Activated CD4-positive, alpha-beta T cell treated with anti-CD3 and anti-CD28 coated beads for 4 hours (primary cell): ENCODE measurements around the gene ADGRG3.

ENCODE experiments used
- DNase-seq, 2 donors: peaks; one replicate each; pipeline ENCODE4 v3.0.0-alpha.2; 2020

The ADGRG3 gene

DNA sequence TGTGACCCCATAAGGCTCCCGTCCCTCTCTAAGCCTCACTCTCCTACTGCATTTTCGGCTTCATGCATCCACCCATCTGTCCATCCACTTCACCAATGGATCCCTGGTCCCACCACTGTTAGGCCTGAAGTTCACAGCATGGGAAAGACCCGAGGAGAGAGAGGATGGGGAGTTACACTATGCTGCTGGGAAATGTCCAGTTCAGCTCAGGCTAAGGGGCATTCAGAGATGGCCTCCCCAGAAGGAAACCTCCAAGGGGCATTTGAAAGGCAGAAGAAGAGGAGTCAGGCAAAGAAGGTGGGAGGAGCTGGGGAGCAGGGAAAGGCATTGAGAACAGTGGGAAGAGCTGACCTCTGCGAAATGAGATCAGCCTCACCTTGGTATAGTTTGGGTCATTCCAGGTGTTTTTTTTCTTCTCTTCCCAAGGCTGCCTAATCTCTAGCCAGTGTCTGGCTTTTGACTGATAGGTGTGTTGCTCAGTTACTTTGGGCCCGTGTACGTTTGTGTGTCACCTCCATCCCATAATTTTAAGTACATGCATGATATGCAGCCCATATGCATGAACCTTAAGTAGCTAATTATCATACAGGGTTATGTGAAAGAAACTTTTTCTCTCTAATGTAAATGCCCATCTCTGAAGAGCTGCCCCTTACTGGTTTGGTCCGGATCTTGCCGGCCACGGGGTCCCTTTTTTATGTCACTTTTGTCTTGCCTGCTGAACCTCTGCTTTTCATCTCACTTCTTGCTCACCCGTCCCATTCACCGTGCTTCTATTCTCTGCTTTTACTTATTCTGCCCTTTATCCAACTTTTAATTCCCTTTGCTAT, 14.9 kb downstream of the ADGRG3 start:
- DNase-seq: no peak

DNA sequence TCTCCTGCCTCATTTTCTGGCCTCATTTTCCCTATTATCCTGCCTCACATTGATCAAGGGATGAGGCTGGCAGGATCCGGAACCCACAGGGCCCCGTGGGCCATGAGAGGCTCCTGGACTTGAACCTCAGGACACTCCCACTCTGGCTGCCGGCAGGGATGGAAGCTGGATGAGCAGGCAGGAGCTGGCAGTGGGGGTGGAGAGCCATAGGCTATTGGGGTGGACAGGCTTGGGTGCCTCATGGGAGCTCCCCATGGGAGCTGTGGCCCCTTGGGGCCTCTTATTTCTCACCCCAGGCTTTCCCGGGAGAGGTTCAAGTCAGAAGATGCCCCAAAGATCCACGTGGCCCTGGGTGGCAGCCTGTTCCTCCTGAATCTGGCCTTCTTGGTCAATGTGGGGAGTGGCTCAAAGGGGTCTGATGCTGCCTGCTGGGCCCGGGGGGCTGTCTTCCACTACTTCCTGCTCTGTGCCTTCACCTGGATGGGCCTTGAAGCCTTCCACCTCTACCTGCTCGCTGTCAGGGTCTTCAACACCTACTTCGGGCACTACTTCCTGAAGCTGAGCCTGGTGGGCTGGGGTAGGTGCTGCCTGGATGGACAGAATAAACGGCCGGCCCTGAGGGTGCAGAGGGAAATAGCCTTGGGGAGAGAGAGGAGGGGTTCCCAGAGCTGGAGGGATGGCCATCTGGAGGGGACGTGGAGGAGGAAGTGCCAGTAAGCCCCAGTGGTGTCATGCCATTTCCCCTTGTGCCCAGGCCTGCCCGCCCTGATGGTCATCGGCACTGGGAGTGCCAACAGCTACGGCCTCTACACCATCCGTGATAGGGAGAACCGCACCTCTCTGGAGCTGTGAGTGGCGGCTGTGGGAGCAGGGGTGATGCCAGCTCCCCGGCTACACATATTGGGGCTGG, 15.8 kb downstream of the ADGRG3 start:
- no peak for DNase-seq

DNA sequence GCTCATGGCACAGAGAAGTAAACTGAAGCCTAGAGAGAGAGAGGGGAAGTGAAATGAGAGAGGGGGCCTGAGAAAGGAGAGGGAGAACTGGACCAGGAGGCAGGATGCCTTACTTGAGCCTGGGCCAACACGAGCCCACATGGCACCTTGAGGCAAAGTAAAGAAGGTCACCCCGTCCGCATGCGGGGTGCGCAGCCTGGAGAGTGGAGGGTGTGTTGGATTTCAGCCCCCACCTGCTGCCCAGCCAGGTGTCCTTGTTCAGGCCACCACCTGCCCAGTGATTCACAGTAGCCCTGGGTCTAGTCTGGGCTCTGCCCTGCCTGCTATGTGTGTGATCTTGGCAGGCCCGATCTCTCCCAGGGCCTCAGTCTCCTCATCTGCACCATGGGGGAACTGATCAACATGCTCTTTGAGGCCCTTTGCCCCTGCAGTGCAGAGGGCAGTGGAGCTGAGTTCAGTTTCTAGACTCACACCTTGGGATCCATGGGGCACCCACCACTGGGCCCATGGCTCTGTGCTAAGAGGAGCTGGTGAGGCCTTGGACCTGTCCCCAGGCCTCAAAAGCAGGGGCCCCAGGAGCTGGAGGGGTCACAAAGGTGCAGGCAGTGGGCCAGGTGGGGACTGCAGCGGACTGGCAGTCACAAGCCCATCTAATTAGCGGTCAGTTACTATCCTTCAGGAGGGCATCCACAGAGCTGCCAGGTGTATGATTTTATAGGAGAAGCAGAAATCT, 16.7 kb downstream of the ADGRG3 start:
- no peak for DNase-seq

DNA sequence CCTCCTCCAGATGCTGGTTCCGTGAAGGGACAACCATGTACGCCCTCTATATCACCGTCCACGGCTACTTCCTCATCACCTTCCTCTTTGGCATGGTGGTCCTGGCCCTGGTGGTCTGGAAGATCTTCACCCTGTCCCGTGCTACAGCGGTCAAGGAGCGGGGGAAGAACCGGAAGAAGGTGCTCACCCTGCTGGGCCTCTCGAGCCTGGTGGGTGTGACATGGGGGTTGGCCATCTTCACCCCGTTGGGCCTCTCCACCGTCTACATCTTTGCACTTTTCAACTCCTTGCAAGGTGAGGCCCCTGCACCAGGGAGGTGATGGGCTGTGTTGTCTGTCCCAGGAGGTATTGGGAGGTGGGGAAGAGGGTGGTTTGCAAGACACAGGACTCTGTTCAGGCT, 17.5 kb downstream of the ADGRG3 start:
- DNase-seq: no peak

DNA sequence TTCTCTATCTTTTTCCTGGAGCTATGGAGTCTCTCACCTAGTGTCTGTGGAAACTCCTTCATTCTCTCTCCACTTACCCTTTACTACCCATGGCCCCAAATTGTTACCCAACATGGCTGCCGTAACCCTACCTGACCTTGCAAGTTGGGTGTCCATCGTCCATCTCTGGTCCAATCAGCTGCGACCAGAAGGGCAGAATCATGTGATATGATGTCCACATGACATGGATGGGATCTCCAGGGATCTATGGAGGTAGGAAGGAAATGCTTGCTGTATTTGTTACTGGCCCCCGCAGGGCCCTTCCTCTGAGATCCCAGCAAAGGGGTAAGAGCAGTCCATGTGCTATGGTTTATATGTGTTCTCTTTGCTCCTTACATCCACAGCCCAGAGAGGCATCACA, 18.5 kb downstream of the ADGRG3 start:
- DNase-seq: no peak

- DNase-seq: no peak
Measured at GRCh38 chr16:57687363-57687929, 19.3 kb downstream of the ADGRG3 start.

- no peak for DNase-seq
Measured at GRCh38 chr16:57688487-57688986, 20.4 kb downstream of the ADGRG3 start.

DNA sequence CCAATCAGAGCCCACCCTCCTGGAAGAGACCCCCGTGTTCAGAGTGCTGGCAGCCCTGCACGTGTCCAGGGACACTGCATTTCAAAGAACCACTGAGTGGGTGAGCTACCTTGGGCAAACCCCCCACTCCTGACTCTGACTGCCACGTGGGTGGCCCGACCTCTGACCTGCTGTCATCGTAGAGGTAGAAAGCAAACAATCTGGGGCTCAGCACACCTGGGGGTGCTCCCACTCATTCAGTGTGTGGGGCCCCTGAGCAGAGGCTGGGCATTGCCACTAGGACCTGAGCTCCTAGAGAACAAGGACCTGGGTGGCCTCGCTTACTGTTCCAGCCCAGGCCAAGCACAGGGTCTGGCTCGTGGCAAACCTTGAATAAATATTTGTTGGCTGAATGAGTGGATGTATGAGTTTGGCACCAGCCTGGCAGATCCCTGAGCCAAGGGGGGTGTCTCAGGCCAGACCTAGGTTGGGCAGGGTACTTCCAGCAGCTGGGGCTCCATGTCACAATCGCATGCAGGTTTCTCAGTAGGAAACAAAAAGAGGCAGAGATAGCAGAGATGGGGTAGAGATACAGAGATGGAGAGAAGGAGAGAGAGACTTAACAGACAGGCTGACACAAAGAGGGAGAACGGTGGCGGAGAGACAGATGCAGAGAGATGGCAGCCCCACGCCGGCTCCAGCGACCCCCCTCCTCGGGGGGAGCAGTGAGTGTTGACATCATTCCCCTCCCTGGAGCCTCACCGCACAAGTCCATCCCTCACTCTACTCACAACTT, 21.1 kb downstream of the ADGRG3 start:
- no peak for DNase-seq

DNA sequence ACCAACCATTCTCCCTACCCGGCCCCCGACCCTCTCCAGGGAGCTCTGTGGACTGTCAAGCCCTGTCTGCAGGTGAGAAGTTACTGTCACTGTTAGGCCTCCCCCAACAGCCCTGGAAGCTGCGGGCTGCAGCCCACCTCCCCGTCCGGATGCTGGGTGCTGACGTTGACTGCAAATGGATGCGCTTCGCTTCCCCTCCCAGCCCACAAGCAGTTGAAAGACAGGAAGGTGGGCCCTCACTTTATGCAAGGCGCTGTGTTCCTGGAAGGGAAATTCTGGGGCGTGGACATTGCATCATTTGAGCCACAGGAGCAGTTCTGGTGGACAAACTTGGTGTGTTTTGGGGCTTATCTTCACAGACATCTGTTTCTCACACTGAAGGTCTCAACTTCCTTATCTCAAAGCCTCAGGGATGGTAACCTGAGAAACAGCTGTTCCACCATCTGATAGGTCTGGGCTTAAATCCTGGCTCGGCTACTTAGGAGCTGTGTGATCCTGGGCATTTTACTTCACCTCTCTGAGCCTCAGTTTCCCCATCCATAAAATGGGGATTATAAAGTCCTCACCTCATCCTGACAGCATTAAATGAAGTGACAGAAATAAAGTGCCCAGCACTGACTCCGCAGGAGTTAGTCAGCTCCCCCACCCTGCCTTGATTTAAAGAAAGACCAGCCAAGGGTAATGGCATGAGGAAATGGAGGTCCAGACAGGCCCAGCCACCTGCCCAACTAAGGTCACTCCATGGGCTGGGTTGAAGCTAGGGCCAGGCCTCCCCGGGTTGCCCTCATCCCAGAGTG, 21.9 kb downstream of the ADGRG3 start:
- DNase-seq: no peak

- no peak for DNase-seq
Measured at GRCh38 chr16:57690782-57691471, 22.8 kb downstream of the ADGRG3 start.

GRCh38 chr16:57692636-57693035, 24.5 kb downstream of the ADGRG3 start:
- no peak for DNase-seq

DNA sequence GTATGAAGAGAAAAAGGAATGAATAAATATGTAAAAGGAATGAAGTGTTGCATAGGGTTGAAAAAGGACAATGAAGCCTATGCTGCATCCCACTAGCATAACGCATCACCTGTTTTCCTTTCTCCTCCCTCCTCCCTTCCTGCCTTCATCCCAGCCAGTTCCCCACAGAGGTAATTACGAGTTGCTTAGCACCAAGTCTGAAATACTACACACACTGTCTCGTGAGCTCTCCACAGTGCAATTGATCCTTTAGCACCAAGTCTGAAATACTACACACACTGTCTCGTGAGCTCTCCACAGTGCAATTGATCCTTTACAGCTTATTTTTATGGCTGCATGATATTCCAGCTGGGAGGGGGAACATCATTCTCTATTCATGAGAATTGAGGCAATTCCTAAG, 25.4 kb downstream of the ADGRG3 start:
- no peak for DNase-seq

- DNase-seq: no peak
Measured at GRCh38 chr16:57694231-57694724, 26.2 kb downstream of the ADGRG3 start.

DNA sequence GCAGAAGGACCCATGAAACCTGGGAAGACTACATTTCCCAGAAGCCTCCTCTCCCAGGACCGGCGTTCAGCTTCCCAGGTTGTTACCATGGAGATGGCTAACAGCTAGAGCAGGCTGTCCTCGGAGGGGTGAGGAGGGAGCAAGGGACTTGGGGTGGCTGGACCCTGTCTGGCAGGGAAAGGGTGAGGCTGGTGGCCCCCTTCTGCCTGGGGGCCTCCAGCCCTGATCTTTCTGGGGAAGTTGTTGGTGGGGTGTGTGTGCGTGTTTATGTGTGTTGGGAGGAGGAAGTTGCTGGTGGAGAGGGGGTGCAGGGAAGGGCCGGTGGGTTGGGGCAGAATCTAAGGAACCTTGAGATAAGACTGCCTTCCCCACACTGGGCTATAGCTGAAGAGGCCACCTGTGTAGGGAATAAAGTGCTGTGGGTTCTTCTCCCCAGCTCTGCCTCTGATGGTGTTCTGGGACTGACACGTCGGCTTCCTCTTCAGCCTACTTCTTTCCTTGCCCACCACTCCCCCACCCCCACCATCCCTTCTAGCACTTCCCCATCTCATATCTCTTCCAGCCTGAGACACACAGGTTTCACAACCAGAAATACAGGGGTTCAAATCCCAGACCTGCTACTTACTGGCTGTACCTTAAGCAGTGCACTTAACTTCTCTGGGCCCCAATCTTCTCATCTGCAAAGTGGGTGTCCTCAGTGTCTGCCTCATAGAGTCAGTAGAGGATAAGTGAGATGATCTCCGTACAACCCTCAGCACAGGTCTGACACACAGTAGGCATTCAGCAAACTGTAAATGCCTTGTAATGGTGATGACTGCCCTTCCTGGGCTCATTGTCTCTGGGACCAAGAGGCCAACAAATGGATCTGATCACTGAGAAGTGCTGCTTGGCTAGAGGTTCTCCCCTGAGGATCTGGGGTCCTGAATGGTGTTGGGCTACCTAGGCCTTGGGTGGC, 26.9 kb downstream of the ADGRG3 start, which contains the start of gene DRC7:
DRC7 (plus strand) TSS at position 82 of the 955 bp plus-strand sequence. CDS start 3,144 bp downstream, outside the sequence.
- DNase-seq: no peak

GRCh38 chr16:57695680-57696069, 27.6 kb downstream of the ADGRG3 start:
- DNase-seq: no peak

DNA sequence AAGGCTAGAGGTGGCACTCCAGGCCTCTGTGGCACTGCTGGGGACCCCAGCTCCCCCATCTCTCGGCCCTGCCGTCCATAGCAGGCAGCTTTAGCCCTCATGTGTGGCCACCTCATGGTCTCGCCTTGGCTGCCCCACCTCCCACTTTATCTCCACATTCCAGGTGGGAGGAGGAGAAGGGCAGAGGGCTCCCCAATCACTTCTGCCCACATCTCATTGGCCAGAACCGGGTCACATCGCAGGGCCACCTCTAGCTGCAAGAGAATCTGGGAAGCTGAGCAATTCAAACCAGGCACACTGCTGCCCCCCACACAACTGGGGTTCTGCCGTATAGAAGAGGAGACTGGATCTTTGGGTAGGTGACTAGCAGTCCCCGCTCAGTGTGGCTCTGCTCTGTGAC, 28.1 kb downstream of the ADGRG3 start:
- DNase-seq: no peak

DNA sequence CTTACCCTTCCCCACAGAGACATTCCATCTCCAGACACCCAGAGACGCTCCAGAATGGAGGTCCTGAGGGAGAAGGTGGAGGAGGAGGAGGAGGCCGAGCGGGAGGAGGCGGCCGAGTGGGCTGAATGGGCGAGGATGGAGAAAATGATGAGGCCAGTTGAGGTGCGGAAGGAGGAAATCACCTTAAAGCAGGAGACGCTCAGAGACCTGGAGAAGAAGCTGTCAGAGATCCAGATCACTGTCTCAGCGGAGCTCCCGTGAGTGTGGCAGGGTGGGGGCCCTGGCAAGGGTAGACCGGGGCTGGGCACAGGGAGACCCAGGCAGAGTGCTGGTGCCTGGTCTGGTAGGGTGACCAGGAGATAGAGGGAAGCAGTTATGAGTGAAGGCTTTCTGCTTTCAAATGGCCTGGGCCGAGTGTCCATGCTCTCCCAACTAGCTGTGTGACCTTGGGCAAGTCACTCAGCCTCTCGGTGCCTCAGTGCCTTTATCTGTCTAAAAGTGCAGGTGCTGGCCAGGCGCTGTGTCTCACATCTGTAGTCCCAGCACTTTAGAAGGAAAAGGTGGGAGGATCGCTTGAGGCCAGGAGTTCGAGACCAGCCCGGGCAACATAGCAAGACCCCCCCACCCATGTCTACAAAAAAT, 29.9 kb downstream of the ADGRG3 start:
- DNase-seq: no peak

- DNase-seq: no peak
Measured at GRCh38 chr16:57698812-57699405, 30.8 kb downstream of the ADGRG3 start.
